AG10803 (cell line): ENCODE measurements around the gene GAREM2.
A peak's percentile ranks its signal among the peaks of the same experiment; 100 is the strongest.

Source experiments
- DNase-seq: peaks from one replicate; pipeline ENCODE4 v3.0.0; 2010; ENCODE audit warnings: low read depth
- H3K4me3 ChIP-seq: 2 replicates; pipeline ENCODE4 v1.5.1; 2011; ENCODE audit warnings: mild to moderate bottlenecking, low read length, control low read depth
- CTCF ChIP-seq: conservative IDR thresholded peaks from 2 replicates; pipeline ENCODE4 v1.5.1; 2011; ENCODE audit warnings: mild to moderate bottlenecking, low read length, control low read depth, inconsistent platforms

Gene GAREM2

GRCh38 chr2:26139269-26140183 is 33.4 kb upstream of the GAREM2 start:
- no peak for TF ChIP-seq CTCF
- DNase-seq = no peak
- H3K4me3 ChIP-seq = no peak overlapping the region

GRCh38 chr2:26141145-26141769 is 31.6 kb upstream of the GAREM2 start:
- TF ChIP-seq CTCF = no peak
- no peak for DNase-seq
- H3K4me3 ChIP-seq = no peak overlapping the region

- DNase-seq = no peak
- TF ChIP-seq CTCF = no peak
- no peak overlapping the region for H3K4me3 ChIP-seq
Observed at GRCh38 chr2:26144031-26144430, 28.9 kb upstream of the GAREM2 start.

DNA sequence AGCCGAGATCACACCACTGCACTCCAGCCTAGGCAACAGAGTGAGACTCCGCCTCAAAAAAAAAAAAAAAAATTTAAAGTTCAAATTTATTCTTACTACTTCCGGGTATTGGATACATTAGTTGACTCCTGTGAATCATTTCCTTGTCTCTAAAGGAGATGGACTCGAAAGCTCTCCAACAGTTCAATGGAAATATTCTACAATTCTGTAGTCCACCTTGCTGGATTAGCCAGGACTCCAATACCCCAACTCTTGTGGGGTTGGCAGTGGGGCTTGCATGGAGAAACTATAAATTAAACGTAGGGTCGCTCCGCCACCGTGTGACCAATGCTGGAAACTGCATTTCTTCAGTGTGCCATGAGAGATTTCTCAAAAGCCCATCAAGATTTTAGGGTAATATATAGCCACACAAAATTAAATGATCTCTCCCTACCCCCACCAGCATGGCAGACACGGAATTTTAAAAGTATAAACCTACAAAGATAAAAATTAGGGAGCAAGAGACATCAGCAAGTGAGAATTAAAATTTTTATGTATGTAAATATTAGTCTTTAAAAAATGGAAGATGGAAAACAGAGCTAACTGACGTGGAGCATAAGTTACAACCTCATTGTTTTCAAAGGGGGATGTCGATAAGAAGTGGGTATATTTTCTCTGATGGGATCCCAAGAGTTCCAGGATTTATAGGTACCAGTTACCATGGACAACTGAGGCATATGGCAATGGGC is 27.8 kb upstream of the GAREM2 start:
- DNase-seq = peak; percentile 49
- TF ChIP-seq CTCF = peak; percentile 82
- no peak overlapping the region for H3K4me3 ChIP-seq

- H3K4me3 ChIP-seq = no peak overlapping the region
- DNase-seq = no peak
- no peak for TF ChIP-seq CTCF
Observed at GRCh38 chr2:26148501-26148900, 24.4 kb upstream of the GAREM2 start.

DNA sequence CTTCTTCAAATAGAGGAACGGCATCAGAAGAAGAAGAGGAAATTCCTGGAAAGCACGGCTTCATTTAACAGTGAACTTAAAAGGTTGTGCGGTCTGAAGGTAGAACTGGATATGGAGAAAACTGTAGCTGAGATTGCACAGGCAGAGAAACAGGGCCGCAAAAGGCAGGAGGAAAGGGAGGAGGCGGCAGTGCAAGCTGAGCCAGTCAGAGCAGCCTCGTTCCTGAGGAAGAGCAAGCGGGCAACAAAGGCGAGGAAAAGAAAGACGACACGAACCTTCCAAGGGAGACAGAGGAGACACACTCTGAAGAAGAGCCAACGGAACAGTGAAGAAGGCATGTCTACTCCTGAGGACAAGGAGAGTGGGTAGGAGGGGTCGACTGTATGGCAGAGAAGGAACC is 22.6 kb upstream of the GAREM2 start:
- DNase-seq = no peak
- no peak overlapping the region for H3K4me3 ChIP-seq
- TF ChIP-seq CTCF = no peak

DNA sequence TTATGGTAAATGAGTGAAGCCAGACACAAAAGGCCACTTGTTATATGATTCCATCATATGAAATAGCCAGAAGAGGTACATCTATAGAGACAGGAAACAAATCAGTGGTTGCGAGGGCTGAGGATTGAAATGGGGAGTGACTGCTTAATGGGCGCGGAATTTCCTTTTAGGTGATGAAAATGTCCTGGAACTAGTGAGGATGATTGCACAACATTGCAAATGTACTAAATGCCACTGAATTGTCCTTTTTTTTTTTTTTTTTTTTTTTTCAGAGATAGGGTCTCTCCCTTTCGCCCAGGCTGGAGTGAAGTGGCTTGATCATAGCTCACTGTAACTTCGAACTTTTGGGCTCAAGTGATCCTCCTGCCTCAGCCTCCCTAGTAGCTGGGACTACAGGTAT is 15.3 kb upstream of the GAREM2 start:
- TF ChIP-seq CTCF = no peak
- no peak overlapping the region for H3K4me3 ChIP-seq
- DNase-seq = no peak
